Right kidney (tissue), 1 donor: ENCODE measurements around the gene DIAPH3.

Source experiments
- DNase-seq: peaks from one replicate; pipeline ENCODE4 v3.0.0-alpha.2; 2016

Gene DIAPH3

DNA sequence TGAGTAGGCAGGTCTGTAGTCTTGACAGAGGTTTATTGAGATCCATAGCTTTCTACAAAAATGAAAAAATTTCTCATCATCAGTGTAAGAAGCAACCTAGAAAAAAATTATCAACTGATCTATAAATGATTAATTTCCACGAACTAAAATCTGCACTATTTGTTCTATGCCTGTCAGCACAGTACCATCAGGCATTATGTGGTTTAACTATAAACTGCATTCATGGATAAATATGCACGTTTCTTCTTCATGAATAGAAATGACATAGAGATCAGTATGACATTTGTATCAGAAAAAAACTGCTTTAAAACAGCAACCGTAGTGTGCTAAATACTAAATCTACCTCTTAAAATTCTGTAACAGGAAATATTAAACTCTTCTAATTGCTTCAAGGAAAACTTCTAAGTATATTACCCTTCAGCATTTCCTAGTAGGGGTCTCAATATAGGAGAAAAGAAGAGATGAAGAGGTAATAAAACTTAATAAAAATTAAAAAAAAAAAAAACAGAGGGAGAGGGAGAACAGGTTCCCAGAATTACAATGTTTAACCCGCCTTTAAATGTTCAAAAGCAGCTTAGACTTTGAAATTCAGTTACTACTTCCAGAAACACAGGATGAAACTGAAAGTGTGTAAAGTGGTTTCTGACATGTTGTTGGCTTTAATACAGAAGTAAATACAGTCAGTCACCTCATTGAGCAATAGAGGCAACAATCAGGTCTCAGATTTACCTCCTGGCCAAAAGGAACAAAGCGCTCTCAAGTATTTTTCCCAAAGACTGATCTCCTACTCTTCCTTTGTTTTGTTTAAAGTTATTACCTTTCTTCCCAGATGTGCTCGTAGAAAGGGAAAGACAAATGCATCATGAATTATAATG is 144.4 kb downstream of the DIAPH3 start:
- no peak for DNase-seq

GRCh38 chr13:60018536-60018935 is 145.2 kb downstream of the DIAPH3 start:
- no peak for DNase-seq

GRCh38 chr13:60016229-60016628 is 147.5 kb downstream of the DIAPH3 start:
- no peak for DNase-seq

DNA sequence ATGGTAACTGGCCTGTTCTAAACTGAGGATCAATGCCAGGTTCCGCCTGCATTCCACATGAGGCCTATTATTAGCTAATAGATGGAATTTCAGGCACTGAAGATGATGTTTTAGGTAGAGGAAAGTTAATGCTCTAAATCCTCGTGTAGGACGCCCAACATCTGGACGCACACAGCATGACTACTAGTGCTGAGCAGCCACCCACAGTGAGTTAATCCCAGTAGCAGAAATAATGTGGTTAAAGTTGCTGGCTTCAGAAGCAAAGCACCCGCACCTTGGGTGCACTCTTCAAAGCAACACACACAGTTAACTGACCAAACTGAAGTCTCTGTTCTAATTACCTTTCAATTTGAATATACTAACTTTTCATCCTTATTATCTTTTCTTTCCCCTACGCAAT is 150.6 kb downstream of the DIAPH3 start:
- DNase-seq = no peak

DNA sequence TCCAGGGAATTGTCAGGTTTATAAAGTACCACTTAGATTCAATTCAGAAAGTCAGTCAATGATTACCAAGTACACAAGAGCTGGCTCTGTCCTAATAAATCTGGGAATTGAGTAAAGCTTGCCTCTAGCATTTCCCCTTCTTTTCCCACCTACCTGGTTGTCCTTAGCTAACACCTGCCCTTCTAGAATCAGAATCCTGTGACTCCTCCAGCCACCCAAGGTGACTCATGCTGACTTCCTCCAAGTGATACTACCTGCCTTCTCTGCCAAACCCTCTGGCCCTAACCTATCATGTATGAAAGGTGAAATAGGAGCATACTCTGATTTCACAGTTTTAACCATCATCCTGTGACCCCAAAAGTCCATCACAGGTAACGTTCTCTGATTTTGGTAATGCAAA is 151.2 kb downstream of the DIAPH3 start:
- DNase-seq = no peak

DNA sequence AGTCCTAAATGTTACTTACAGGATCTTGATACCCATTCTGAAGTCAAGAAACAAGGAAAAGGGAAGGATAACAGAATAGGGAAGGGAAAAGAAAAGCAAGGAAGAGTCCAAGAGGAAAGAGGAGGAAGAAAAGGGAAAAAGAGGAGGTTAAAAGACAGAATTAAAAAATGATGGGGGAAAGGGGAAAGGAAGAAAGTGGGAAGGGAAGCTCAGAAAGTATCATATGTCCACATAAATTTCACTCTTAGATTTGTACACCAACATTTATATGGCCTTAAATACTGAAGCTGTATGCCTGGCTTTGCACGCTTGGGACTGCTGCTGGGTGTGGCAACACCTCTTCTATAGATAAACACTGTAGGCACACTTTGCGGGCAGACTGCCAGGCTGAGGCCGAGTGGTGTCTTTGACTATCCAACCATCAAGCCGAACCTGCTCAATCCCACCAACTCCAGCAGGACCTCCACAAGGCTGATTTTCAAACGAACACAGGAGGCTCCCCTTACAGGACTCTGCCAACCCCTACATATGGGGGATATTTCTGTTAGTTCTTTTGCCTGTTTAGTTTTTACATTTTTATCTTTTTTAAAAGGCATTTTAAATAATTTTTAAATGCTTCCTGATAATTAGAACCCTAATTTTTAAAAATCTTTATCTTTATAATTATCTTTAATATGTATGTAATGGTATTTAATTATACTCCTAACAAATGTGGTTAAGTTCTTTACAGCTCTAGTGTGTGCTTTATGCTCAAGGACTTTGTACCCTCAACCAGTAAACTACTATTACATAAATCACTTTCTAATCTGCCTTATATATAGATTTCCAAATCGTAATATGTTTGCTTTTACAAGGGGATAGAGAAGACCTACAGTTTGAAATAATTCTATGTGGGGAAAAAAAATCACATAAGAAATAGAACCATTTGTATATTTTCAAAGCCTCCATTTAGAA is 154.2 kb downstream of the DIAPH3 start:
- no peak for DNase-seq

DNA sequence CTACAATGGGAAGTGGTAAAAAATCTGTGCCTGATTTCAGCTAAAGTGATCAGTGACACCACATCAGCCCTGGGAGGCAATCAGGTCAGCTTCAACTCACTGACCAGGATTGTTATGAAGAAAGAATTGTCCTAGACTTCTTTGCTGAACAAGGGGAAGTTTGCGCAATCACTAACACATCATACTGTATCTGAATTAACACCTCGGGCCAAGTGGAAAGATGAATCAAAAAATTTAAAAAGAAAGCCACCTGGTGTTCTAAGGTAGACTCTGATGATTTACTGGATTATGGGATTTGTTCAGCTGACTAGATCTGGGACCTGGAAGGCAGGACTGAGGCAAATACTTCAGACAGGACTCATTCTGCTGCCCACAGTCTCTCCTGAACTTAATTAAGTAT is 161.8 kb downstream of the DIAPH3 start:
- no peak for DNase-seq

DNA sequence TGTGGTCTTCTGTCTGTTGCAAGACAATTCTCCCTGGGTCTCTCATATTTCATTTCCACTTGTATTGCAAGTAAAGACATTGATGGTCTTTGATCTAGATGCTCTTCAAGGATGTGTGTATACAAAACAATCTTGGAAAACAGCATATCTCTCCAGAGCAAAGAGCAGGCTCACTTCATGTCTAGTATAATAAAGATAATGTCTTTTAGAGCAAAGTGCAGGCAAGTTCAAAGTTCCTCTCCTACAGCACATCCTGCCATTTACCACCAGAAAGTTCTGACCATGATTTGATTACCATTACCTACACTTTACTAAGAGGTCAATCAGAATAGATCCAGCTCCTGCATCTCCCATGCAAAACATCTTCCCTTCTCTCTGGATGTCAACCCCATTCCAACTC is 162.8 kb downstream of the DIAPH3 start:
- no peak for DNase-seq

GRCh38 chr13:60000081-60000480 is 163.6 kb downstream of the DIAPH3 start:
- DNase-seq = no peak

GRCh38 chr13:59997976-59998375 is 165.8 kb downstream of the DIAPH3 start:
- no peak for DNase-seq

DNA sequence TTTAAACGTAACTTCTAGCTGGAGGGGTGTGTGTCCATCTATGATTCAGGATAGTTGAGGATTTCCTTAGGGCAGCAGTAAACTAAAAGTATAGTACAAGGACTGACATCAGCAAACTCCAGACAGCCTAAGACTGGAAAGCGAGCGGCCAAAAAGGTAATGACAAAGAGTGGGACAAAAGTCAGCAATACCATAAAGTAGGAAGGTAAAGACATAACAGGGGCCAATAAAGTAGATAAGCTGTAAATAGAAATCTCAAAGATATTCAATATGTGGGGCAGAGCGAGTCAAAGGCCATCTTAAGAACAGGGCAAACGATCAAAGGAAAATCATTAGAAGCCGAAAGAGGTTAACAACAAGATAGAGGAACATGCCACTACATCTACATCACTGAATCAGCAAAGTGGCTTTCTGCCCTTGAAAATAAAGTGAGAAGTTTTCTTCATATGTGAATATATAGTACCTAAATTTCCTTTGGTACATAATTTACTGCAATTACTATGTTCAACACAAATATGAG is 167.2 kb downstream of the DIAPH3 start:
- no peak for DNase-seq

GRCh38 chr13:59991395-59991794 is 172.3 kb downstream of the DIAPH3 start:
- no peak for DNase-seq

GRCh38 chr13:59982631-59983382 is 180.9 kb downstream of the DIAPH3 start:
- DNase-seq = no peak

- DNase-seq = no peak
Measured at GRCh38 chr13:59979589-59979988, 184.1 kb downstream of the DIAPH3 start.

DNA sequence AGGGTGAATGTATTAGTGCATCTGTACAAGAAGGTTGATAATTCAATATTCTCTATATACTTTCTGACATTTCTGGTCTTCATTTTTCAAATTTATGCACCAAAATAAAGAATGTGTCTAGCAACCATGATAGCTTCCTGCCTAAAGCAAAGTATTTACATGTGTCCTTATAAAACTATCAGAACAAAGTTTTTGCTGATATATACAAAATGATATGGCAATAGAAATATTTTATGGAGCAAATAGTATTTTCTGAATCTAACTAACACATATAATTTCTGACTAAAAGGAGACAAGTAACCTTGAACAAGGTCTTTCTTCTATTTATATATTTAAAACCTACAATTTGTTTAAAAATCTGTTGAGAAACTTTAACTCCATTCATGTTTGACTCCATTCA is 184.9 kb downstream of the DIAPH3 start:
- no peak for DNase-seq

- no peak for DNase-seq
Measured at GRCh38 chr13:59976856-59977255, 186.9 kb downstream of the DIAPH3 start.

DNA sequence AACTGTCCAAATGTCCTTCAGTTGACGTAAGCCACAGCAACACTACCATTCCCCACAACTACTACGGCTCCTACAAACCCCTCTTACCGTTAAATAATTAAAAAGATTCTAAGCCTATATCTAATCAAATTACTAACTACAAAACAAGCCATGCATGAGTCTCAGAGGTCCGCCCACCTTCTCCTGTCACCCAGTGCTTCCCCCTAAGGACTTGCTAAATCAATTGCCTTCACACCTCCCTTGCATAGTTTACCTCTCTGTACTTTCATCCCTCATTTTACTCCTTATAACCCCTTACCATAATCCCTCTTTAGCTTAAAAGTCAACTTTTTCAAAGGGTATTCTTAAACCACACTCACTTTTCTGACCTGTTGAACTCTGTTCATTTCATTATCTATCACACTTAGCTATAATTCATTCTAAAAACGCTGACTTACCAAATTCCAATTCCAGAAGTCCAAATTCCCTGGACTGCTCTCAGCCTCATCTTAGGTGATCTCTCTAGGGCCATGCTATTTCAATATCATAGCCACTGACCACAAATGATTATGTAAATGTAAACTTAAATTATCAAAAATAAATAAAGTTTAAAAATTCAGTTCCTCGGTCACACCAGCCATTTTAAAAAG is 187.8 kb downstream of the DIAPH3 start:
- no peak for DNase-seq

- DNase-seq = no peak
Measured at GRCh38 chr13:59970847-59971246, 192.9 kb downstream of the DIAPH3 start.

- no peak for DNase-seq
Measured at GRCh38 chr13:59963827-59964226, 199.9 kb downstream of the DIAPH3 start.

GRCh38 chr13:59963383-59963782 is 200.3 kb downstream of the DIAPH3 start:
- DNase-seq = no peak

DNA sequence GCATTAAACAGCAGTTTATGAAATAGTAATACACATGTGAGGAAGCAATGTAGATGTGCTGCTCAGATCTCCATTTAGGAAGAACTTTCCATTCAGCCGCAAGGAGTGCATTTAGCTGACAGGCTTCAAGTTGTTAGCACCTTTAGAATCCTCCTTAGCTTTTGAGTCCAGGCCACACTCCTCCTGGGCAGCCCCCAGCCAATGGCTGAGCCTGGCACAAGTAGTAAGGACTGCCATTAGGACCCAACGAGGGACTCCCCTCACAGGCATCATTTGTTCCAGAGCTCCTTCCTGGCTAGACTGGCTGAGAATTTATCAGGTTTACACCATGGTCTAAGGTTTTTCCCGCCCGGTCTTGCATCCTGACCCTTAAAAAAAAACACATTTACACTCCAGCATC is 201.4 kb downstream of the DIAPH3 start:
- no peak for DNase-seq

DNA sequence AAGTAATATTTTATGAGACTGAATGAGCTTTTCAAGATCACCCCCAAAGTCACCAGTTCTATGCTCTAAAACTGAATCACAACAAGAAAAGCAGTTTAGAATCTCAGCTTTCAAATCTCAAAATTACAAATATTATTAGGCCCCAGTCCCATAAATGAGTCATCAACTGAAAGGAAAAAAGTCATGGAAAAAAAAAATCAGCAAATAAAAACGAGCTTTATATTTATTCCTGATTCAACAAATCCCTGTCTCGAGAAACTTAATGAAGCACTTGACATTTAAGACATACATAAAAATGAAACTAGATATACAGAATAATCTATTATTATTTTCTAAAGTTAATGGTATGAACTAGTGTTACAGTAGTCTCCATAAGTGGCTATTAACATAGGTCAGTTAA is 203.0 kb downstream of the DIAPH3 start:
- no peak for DNase-seq
